Liver (tissue), 9 donors: ENCODE data around the gene LMBRD2. TPM values are rescaled to one million over a fixed set of nuclear protein-coding genes. Genes with fewer than 3 reads are reported as not detected.

ENCODE experiments used
- DNase-seq: peaks from one replicate; pipeline ENCODE4 v3.0.0-alpha.2; 2017; ENCODE audit warnings: low spot score
- H3K27ac ChIP-seq, 2 donors: one replicate each; pipeline ENCODE4 v1.7.0; 2013; ENCODE audit warnings: inconsistent platforms in 2 of 2, low read length in 2 of 2, control low read depth in 1 of 2, low read depth in 1 of 2, mild to moderate bottlenecking in 1 of 2
- H3K27me3 ChIP-seq, 4 donors: one replicate each; pipeline versions ENCODE4 v1.6.1 to v1.7.0; 2013; ENCODE audit warnings: low read length in 3 of 4, inconsistent platforms in 1 of 4, mild to moderate bottlenecking in 1 of 4, moderate library complexity in 1 of 4; ENCODE audit not compliant: control insufficient read depth in 4 of 4, insufficient read depth in 4 of 4
- H3K36me3 ChIP-seq, 4 donors: one replicate each; pipeline versions ENCODE4 v1.6.1 to v1.7.0; 2013; ENCODE audit warnings: low read length in 3 of 4, mild to moderate bottlenecking in 3 of 4, low read depth in 1 of 4, moderate library complexity in 1 of 4; ENCODE audit not compliant: control insufficient read depth in 4 of 4, insufficient read depth in 3 of 4
- H3K4me1 ChIP-seq, 4 donors: one replicate each; pipeline versions ENCODE4 v1.6.1 to v1.7.0; 2013; ENCODE audit warnings: low read length in 3 of 4, mild to moderate bottlenecking in 3 of 4, moderate library complexity in 1 of 4; ENCODE audit not compliant: control insufficient read depth in 4 of 4, insufficient read depth in 4 of 4
- H3K4me3 ChIP-seq, 3 donors: one replicate each; pipeline versions ENCODE4 v1.6.1 to v1.7.0; 2013; ENCODE audit warnings: low read length in 3 of 3, control low read depth in 1 of 3, low read depth in 1 of 3, mild to moderate bottlenecking in 1 of 3
- H3K9ac ChIP-seq, 2 donors: one replicate each; pipeline ENCODE4 v1.7.0; 2013; ENCODE audit warnings: low read length in 2 of 2, mild to moderate bottlenecking in 2 of 2, moderate library complexity in 2 of 2, control low read depth in 1 of 2, low read depth in 1 of 2
- H3K9me3 ChIP-seq, 4 donors: one replicate each; pipeline versions ENCODE4 v1.6.1 to v1.7.0; 2013; ENCODE audit warnings: low read length in 3 of 4; ENCODE audit not compliant: control insufficient read depth in 4 of 4
- ATF3 ChIP-seq: IDR thresholded peaks from 2 replicates; pipeline ENCODE4 v1.6.1; 2016; ENCODE audit warnings: antibody characterized with exemption
- CTCF ChIP-seq: fragments of 150-350 bp; IDR thresholded peaks from 2 replicates; pipeline ENCODE4 v1.5.1; 2017; ENCODE audit warnings: improper control_type of control experiment, low read depth, low read length; ENCODE audit not compliant: missing input control
- FOXA1 ChIP-seq: IDR thresholded peaks from 2 replicates; pipeline ENCODE4 v1.6.1; 2016; ENCODE audit warnings: antibody characterized with exemption
- HNF4G ChIP-seq: IDR thresholded peaks from 2 replicates; pipeline ENCODE4 v1.6.1; 2016; ENCODE audit warnings: antibody characterized with exemption
- NR2F2 ChIP-seq: IDR thresholded peaks from 2 replicates; pipeline ENCODE4 v1.6.1; 2016; ENCODE audit warnings: antibody characterized with exemption
- RAD21 ChIP-seq, 2 donors: IDR thresholded peaks; 2 replicates each; pipeline ENCODE4 v1.6.1; 2016; ENCODE audit warnings: antibody characterized with exemption in 2 of 2, mild to moderate bottlenecking in 2 of 2
- REST ChIP-seq: IDR thresholded peaks from 2 replicates; pipeline ENCODE4 v1.6.1; 2016; ENCODE audit warnings: antibody characterized with exemption, mild to moderate bottlenecking
- SP1 ChIP-seq: IDR thresholded peaks from 2 replicates; pipeline ENCODE4 v1.6.1; 2018; ENCODE audit warnings: antibody characterized with exemption, mild to moderate bottlenecking
- TAF1 ChIP-seq: conservative IDR thresholded peaks from 2 replicates; pipeline ENCODE4 v1.6.1; 2016; ENCODE audit warnings: antibody characterized with exemption, mild to moderate bottlenecking
- WGBS: extraction: QIAGEN DNeasy Blood & Tissue Kit; methylation state at CpG from one replicate; pipeline ENCODE4 v1.1.7; 2013; 5-methylcytosine and 5-hydroxymethylcytosine counted together
- polyA plus RNA-seq, 2 donors: library from polyadenylated mRNA; stranded (reverse) in 1 of 2; unstranded in 1 of 2; fragments of 200-250 nt in 1 of 2; fragments of >200 nt in 1 of 2; fragmentation: Nextera tagmentation in 1 of 2; extraction: Ambion mirVana in 1 of 2; gene quantifications; one replicate each; pipeline versions ENCODE4 v1.2.1 to v1.2.3, GENCODE V29; 2013 to 2015
- total RNA-seq, 2 donors: library from RNA; depleted of rRNA; stranded (reverse); fragments of >200 nt; gene quantifications; one replicate each; pipeline ENCODE4 v1.2.3, GENCODE V29; 2014
- TF ChIP-seq, protein P1 (sequence below): IDR thresholded peaks from 2 replicates; pipeline ENCODE4 v1.6.1; 2016; ENCODE audit warnings: antibody characterized with exemption
- donor health status: healthy.
- donor health status: healthy.
- donor health status: healthy.
- donor health status: healthy.
- donor health status: healthy.

The LMBRD2 gene
- total and polyA plus RNA-seq, 4 donors, result 3.8 to 20.5 (median 9.2) TPM

- H3K27me3 ChIP-seq, result no peaks in the 10 kb centered on the region
- H3K36me3 ChIP-seq, result peaks cover 0 to 6% (median under 1%) of the 10 kb centered on the region in 4 donors
- no peaks in the 10 kb centered on the region for H3K9me3 ChIP-seq
- no peak for DNase-seq
- WGBS, result 97% methylated on average over 1 of the region's 1 CpG
- TF ChIP-seq REST, result no peak
- no peak for TF ChIP-seq RAD21 (IDR thresholded peaks at IDR 0.05)
- TF ChIP-seq SP1, result no peak
- TF ChIP-seq CTCF, result no peak
- no peak for TF ChIP-seq TAF1
- H3K4me1 ChIP-seq, result no peaks in the 10 kb centered on the region
- H3K4me3 ChIP-seq, result no peak overlapping the region
- no peak overlapping the region for H3K9ac ChIP-seq
- no peak overlapping the region for H3K27ac ChIP-seq
Measured at GRCh38 chr5:36128795-36129194, 22.9 kb downstream of the LMBRD2 start.

DNA sequence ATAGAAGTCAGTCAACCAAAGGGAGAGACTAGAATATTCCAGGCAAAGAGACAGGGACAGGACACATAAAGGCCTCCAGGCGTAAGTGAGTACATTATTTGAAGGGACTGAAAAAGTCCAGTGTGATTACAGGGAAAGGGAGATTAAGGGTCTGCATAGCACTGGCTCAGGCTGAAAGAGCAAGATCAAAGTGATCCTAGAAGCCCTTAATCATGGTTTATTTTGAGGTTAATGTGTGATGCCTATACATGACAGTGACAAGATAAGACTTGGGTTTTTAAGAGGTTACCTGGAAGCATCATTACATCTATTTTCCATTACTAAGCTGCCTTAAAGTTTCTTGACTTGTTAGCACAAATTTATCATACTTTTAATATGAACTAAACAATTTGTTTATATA lies 25.8 kb downstream of the LMBRD2 start:
- H3K36me3 ChIP-seq, result peaks cover 0 to 8% (median 5%) of the 10 kb centered on the region in 4 donors
- WGBS, result 99% methylated on average over 1 of the region's 1 CpG
- H3K27me3 ChIP-seq, result no peaks in the 10 kb centered on the region

More for the DNA sequence above, 25.8 kb downstream of the LMBRD2 start:
- Histone ChIP-seq H3K27ac (no peak overlapping the region), H3K9me3 (no peaks in the 10 kb centered on the region), H3K9ac (no peak overlapping the region), H3K4me1 (no peaks in the 10 kb centered on the region), H3K4me3 (no peak overlapping the region)
- TF ChIP-seq HNF4G (no peak), ATF3 (no peak), FOXA1 (no peak), REST (no peak), NR2F2 (no peak), RAD21 (IDR thresholded peaks at IDR 0.05) (no peak)
- TF ChIP-seq, protein P1, sequence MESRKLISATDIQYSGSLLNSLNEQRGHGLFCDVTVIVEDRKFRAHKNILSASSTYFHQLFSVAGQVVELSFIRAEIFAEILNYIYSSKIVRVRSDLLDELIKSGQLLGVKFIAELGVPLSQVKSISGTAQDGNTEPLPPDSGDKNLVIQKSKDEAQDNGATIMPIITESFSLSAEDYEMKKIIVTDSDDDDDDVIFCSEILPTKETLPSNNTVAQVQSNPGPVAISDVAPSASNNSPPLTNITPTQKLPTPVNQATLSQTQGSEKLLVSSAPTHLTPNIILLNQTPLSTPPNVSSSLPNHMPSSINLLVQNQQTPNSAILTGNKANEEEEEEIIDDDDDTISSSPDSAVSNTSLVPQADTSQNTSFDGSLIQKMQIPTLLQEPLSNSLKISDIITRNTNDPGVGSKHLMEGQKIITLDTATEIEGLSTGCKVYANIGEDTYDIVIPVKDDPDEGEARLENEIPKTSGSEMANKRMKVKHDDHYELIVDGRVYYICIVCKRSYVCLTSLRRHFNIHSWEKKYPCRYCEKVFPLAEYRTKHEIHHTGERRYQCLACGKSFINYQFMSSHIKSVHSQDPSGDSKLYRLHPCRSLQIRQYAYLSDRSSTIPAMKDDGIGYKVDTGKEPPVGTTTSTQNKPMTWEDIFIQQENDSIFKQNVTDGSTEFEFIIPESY, result no peak
- DNase-seq, result no peak
